ENCODE data around the gene TAF1D.
"Not testable (repeated sequence)": the region's sequence is repeated elsewhere in the genome, so short reads cannot be mapped to it uniquely, and the experiment has no call there.

TAF1D gene

GRCh38 chr11:93747122-93747521 is 5.8 kb upstream of the TAF1D start:
- DNase-seq (ENCODE audit: low read depth in 2 of 2) = no peak

- no peak for DNase-seq (ENCODE audit: low read depth in 2 of 2)
Observed at GRCh38 chr11:93746101-93746500, 4.8 kb upstream of the TAF1D start.

- DNase-seq (ENCODE audit: low read depth in 2 of 2) = not testable (repeated sequence)
Observed at GRCh38 chr11:93745005-93745755, 3.9 kb upstream of the TAF1D start.

GRCh38 chr11:93744669-93745004 is 3.3 kb upstream of the TAF1D start:
- DNase-seq (ENCODE audit: low read depth in 2 of 2) = no peak

GRCh38 chr11:93743291-93743690 is 2.0 kb upstream of the TAF1D start:
- DNase-seq (ENCODE audit: low read depth in 2 of 2) = no peak

GRCh38 chr11:93741882-93742226 is 559 bp upstream of the TAF1D start:
- no peak for DNase-seq (ENCODE audit: low read depth in 2 of 2)

- DNase-seq (ENCODE audit: low read depth in 2 of 2) = peak; percentile 46 to 58
Observed at GRCh38 chr11:93740730-93741093, 583 bp downstream of the TAF1D start.

GRCh38 chr11:93740031-93740729 is 1.1 kb downstream of the TAF1D start:
- peak in 1 of 2 donors; percentile 19 for DNase-seq (ENCODE audit: low read depth in 2 of 2)

GRCh38 chr11:93738647-93739081 is 2.6 kb downstream of the TAF1D start:
- no peak for DNase-seq (ENCODE audit: low read depth in 2 of 2)

GRCh38 chr11:93737904-93738612 is 3.2 kb downstream of the TAF1D start:
- DNase-seq (ENCODE audit: low read depth in 2 of 2) = no peak

GRCh38 chr11:93736129-93736528 is 5.2 kb downstream of the TAF1D start:
- DNase-seq (ENCODE audit: low read depth in 2 of 2) = no peak

- DNase-seq (ENCODE audit: low read depth in 2 of 2) = no peak
Observed at GRCh38 chr11:93735627-93736026, 5.7 kb downstream of the TAF1D start.

GRCh38 chr11:93734427-93735222 is 6.7 kb downstream of the TAF1D start:
- no peak for DNase-seq (ENCODE audit: low read depth in 2 of 2)

GRCh38 chr11:93733474-93733873 is 7.8 kb downstream of the TAF1D start:
- no peak for DNase-seq (ENCODE audit: low read depth in 2 of 2)

GRCh38 chr11:93732237-93732892 is 8.9 kb downstream of the TAF1D start:
- no peak for DNase-seq (ENCODE audit: low read depth in 2 of 2)

- DNase-seq (ENCODE audit: low read depth in 2 of 2) = no peak
Observed at GRCh38 chr11:93730108-93731107, 10.9 kb downstream of the TAF1D start.

GRCh38 chr11:93729129-93729616 is 12.1 kb downstream of the TAF1D start:
- DNase-seq (ENCODE audit: low read depth in 2 of 2) = no peak

- no peak for DNase-seq (ENCODE audit: low read depth in 2 of 2)
Observed at GRCh38 chr11:93728792-93729128, 12.5 kb downstream of the TAF1D start.

- no peak for DNase-seq (ENCODE audit: low read depth in 2 of 2)
Observed at GRCh38 chr11:93727985-93728791, 13.1 kb downstream of the TAF1D start.

Measured in stimulated activated CD8-positive, alpha-beta memory T cell treated with anti-CD3 and anti-CD28 coated beads, Interleukin-7, amount 100 ng/mL, for 4 hours (primary cell).